ENCODE results near the gene PDE10A. TPM values are rescaled to one million over a fixed set of nuclear protein-coding genes. Genes with fewer than 3 reads are reported as not detected.

PDE10A gene
- total and polyA plus RNA-seq, 9 of the 15 experiments (the other 6 are each of a cell fraction or from before 2014, with no cell fraction given) = 0.04 TPM; not detected in 8

DNA sequence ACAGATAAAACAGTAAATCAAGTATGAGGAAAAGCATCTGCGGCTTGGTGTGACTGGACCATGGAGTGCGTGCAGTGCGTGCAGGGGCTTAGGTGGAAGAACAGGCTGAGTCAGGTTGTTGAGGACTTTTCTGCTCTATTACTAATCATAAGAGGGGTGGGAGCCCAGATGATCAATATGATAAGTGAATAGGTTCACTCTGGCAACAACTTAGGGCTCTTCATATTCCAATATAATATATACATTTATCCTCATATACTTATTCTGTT lies 56.4 kb downstream of the PDE10A start (continued):
- TF ChIP-seq, protein P1, sequence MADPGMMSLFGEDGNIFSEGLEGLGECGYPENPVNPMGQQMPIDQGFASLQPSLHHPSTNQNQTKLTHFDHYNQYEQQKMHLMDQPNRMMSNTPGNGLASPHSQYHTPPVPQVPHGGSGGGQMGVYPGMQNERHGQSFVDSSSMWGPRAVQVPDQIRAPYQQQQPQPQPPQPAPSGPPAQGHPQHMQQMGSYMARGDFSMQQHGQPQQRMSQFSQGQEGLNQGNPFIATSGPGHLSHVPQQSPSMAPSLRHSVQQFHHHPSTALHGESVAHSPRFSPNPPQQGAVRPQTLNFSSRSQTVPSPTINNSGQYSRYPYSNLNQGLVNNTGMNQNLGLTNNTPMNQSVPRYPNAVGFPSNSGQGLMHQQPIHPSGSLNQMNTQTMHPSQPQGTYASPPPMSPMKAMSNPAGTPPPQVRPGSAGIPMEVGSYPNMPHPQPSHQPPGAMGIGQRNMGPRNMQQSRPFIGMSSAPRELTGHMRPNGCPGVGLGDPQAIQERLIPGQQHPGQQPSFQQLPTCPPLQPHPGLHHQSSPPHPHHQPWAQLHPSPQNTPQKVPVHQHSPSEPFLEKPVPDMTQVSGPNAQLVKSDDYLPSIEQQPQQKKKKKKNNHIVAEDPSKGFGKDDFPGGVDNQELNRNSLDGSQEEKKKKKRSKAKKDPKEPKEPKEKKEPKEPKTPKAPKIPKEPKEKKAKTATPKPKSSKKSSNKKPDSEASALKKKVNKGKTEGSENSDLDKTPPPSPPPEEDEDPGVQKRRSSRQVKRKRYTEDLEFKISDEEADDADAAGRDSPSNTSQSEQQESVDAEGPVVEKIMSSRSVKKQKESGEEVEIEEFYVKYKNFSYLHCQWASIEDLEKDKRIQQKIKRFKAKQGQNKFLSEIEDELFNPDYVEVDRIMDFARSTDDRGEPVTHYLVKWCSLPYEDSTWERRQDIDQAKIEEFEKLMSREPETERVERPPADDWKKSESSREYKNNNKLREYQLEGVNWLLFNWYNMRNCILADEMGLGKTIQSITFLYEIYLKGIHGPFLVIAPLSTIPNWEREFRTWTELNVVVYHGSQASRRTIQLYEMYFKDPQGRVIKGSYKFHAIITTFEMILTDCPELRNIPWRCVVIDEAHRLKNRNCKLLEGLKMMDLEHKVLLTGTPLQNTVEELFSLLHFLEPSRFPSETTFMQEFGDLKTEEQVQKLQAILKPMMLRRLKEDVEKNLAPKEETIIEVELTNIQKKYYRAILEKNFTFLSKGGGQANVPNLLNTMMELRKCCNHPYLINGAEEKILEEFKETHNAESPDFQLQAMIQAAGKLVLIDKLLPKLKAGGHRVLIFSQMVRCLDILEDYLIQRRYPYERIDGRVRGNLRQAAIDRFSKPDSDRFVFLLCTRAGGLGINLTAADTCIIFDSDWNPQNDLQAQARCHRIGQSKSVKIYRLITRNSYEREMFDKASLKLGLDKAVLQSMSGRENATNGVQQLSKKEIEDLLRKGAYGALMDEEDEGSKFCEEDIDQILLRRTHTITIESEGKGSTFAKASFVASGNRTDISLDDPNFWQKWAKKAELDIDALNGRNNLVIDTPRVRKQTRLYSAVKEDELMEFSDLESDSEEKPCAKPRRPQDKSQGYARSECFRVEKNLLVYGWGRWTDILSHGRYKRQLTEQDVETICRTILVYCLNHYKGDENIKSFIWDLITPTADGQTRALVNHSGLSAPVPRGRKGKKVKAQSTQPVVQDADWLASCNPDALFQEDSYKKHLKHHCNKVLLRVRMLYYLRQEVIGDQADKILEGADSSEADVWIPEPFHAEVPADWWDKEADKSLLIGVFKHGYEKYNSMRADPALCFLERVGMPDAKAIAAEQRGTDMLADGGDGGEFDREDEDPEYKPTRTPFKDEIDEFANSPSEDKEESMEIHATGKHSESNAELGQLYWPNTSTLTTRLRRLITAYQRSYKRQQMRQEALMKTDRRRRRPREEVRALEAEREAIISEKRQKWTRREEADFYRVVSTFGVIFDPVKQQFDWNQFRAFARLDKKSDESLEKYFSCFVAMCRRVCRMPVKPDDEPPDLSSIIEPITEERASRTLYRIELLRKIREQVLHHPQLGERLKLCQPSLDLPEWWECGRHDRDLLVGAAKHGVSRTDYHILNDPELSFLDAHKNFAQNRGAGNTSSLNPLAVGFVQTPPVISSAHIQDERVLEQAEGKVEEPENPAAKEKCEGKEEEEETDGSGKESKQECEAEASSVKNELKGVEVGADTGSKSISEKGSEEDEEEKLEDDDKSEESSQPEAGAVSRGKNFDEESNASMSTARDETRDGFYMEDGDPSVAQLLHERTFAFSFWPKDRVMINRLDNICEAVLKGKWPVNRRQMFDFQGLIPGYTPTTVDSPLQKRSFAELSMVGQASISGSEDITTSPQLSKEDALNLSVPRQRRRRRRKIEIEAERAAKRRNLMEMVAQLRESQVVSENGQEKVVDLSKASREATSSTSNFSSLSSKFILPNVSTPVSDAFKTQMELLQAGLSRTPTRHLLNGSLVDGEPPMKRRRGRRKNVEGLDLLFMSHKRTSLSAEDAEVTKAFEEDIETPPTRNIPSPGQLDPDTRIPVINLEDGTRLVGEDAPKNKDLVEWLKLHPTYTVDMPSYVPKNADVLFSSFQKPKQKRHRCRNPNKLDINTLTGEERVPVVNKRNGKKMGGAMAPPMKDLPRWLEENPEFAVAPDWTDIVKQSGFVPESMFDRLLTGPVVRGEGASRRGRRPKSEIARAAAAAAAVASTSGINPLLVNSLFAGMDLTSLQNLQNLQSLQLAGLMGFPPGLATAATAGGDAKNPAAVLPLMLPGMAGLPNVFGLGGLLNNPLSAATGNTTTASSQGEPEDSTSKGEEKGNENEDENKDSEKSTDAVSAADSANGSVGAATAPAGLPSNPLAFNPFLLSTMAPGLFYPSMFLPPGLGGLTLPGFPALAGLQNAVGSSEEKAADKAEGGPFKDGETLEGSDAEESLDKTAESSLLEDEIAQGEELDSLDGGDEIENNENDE (IDR thresholded peaks at IDR 0.05; ENCODE audit: low read depth, low read length) = no peak
- TF ChIP-seq ZNF408 (CRISPR knock-in tag; IDR thresholded peaks at IDR 0.05; ENCODE audit: low read depth) (no peak), ZNF551 (CRISPR knock-in tag; IDR thresholded peaks at IDR 0.05) (no peak), ZBTB7A (IDR thresholded peaks at IDR 0.05; ENCODE audit: borderline replicate concordance, control insufficient read depth, low read depth, low read length) (no peak)
- TF ChIP-seq, protein P2, sequence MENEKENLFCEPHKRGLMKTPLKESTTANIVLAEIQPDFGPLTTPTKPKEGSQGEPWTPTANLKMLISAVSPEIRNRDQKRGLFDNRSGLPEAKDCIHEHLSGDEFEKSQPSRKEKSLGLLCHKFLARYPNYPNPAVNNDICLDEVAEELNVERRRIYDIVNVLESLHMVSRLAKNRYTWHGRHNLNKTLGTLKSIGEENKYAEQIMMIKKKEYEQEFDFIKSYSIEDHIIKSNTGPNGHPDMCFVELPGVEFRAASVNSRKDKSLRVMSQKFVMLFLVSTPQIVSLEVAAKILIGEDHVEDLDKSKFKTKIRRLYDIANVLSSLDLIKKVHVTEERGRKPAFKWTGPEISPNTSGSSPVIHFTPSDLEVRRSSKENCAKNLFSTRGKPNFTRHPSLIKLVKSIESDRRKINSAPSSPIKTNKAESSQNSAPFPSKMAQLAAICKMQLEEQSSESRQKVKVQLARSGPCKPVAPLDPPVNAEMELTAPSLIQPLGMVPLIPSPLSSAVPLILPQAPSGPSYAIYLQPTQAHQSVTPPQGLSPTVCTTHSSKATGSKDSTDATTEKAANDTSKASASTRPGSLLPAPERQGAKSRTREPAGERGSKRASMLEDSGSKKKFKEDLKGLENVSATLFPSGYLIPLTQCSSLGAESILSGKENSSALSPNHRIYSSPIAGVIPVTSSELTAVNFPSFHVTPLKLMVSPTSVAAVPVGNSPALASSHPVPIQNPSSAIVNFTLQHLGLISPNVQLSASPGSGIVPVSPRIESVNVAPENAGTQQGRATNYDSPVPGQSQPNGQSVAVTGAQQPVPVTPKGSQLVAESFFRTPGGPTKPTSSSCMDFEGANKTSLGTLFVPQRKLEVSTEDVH (IDR thresholded peaks at IDR 0.05; ENCODE audit: low read depth, partially characterized antibody) = no peak
